Neural progenitor cell (in vitro differentiated cells): ENCODE data around the gene HECTD4. TPM values are rescaled to one million over a fixed set of nuclear protein-coding genes. Genes with fewer than 3 reads are reported as not detected.
A peak's percentile ranks its signal among the peaks of the same experiment; 100 is the strongest.

Experiments used
- DNase-seq: peaks from one replicate; pipeline ENCODE4 v3.0.0-alpha.2; 2016; ENCODE audit warnings: low spot score
- H2AFZ ChIP-seq: fragments of 200-600 bp; sonication (generic); replicated peaks from 2 replicates; pipeline ENCODE4 v1.6.1; 2016; ENCODE audit warnings: antibody characterized with exemption
- H3F3A ChIP-seq: fragments of 200-600 bp; sonication (generic); 2 replicates; pipeline ENCODE4 v1.6.1; 2016; ENCODE audit warnings: antibody characterized with exemption, low read depth
- H3K27ac ChIP-seq: fragments of 200-600 bp; sonication (generic); 2 replicates; pipeline ENCODE4 v1.5.1; 2016; ENCODE audit warnings: mild to moderate bottlenecking
- H3K27me3 ChIP-seq: fragments of 200-600 bp; sonication (generic); 2 replicates; pipeline ENCODE4 v1.6.1; 2016; ENCODE audit warnings: mild to moderate bottlenecking, moderate library complexity
- H3K36me3 ChIP-seq: fragments of 200-600 bp; sonication (generic); 2 replicates; pipeline ENCODE4 v1.5.1; 2016
- H3K4me1 ChIP-seq: fragments of 200-600 bp; sonication (generic); 2 replicates; pipeline ENCODE4 v1.6.1; 2016; ENCODE audit warnings: mixed run types
- H3K4me2 ChIP-seq: fragments of 200-600 bp; sonication (generic); 2 replicates; pipeline ENCODE4 v1.6.1; 2016
- H3K4me3 ChIP-seq: fragments of 200-600 bp; sonication (generic); 2 replicates; pipeline ENCODE4 v1.5.1; 2016
- H3K79me2 ChIP-seq: fragments of 200-600 bp; sonication (generic); 2 replicates; pipeline ENCODE4 v1.6.1; 2016; ENCODE audit warnings: low read depth
- H3K9ac ChIP-seq: fragments of 200-600 bp; sonication (generic); 2 replicates; pipeline ENCODE4 v1.6.1; 2016
- H3K9me3 ChIP-seq: fragments of 200-600 bp; sonication (generic); 2 replicates; pipeline ENCODE4 v1.5.1; 2016; ENCODE audit warnings: low read depth
- H4K20me1 ChIP-seq: fragments of 200-600 bp; sonication (generic); 2 replicates; pipeline ENCODE4 v1.6.1; 2016; ENCODE audit warnings: low read depth
- H3K27ac Mint-ChIP-seq: 3 replicates; pipeline ENCODE4 v1.8.0; 2021; ENCODE audit warnings: mixed read lengths
- H3K27me3 Mint-ChIP-seq: 2 replicates; pipeline ENCODE4 v1.8.0; 2022; ENCODE audit warnings: low read depth, mild to moderate bottlenecking, inconsistent platforms, moderate library complexity, mixed read lengths; ENCODE audit not compliant: insufficient read depth
- H3K36me3 Mint-ChIP-seq: 3 replicates; pipeline ENCODE4 v1.8.0; 2021; ENCODE audit warnings: mixed read lengths
- H3K4me1 Mint-ChIP-seq: 3 replicates; pipeline ENCODE4 v1.8.0; 2021; ENCODE audit warnings: mixed read lengths
- H3K4me3 Mint-ChIP-seq: 3 replicates; pipeline ENCODE4 v1.8.0; 2021; ENCODE audit warnings: mild to moderate bottlenecking, moderate library complexity, mixed read lengths
- H3K9me3 Mint-ChIP-seq: 3 replicates; pipeline ENCODE4 v1.8.0; 2020; ENCODE audit warnings: mixed read lengths
- EZH2 ChIP-seq: fragments of 200-600 bp; sonication (generic); IDR thresholded peaks from 2 replicates; pipeline ENCODE4 v1.6.1; 2017; ENCODE audit warnings: antibody characterized with exemption, mild to moderate bottlenecking, moderate library complexity
- EZH2phosphoT487 ChIP-seq: fragments of 200-600 bp; sonication (generic); IDR thresholded peaks from 2 replicates; pipeline ENCODE4 v1.6.1; 2017; ENCODE audit warnings: antibody characterized with exemption
- total RNA-seq: library from RNA; depleted of rRNA; stranded (reverse); fragments of >200 nt; gene quantifications from 2 replicates; pipeline ENCODE4 v1.2.3, GENCODE V29; 2015; ENCODE audit warnings: low replicate concordance
- TF ChIP-seq, protein P1 (sequence below): fragments of 200-600 bp; sonication (generic); IDR thresholded peaks from 2 replicates; pipeline ENCODE4 v1.5.1; 2017; ENCODE audit warnings: antibody characterized with exemption, mild to moderate bottlenecking

HECTD4 gene
- total RNA-seq, 1 donor from 2014 or later, result 11.0 TPM

DNA sequence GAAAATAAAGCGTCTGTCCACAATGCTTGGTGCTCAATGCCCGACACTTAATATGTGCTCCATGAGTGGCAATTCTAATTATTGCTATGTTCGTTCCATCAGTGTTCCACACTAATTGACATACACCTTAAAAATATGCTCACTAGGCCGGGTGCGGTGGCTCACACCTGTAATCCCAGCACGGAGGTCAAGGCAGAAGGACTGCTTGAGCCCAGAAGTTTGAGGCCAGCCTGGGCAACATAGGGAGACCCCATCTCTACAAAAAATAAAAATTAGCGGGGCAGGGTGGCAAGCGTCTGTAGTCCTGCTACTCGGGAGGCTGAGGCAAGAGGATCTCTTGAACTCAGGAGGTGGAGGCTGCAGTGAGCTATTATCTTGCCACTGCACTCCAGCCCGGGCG, 635 bp upstream of the HECTD4 start:
- Mint-ChIP-seq H3K9me3 (no peaks in the 10 kb centered on the region), H3K4me1 (peaks cover 31% of the 10 kb centered on the region), H3K36me3 (peaks cover 2% of the 10 kb centered on the region), H3K4me3 (peak overlapping the region; percentile 86), H3K27ac (peak overlapping the region; percentile 51), H3K27me3 (no peaks in the 10 kb centered on the region)
- H3K4me2 ChIP-seq, result peak overlapping the region; percentile 75
- DNase-seq, result no peak
- H3K4me3 ChIP-seq, result no peak overlapping the region
- TF ChIP-seq, protein P1, sequence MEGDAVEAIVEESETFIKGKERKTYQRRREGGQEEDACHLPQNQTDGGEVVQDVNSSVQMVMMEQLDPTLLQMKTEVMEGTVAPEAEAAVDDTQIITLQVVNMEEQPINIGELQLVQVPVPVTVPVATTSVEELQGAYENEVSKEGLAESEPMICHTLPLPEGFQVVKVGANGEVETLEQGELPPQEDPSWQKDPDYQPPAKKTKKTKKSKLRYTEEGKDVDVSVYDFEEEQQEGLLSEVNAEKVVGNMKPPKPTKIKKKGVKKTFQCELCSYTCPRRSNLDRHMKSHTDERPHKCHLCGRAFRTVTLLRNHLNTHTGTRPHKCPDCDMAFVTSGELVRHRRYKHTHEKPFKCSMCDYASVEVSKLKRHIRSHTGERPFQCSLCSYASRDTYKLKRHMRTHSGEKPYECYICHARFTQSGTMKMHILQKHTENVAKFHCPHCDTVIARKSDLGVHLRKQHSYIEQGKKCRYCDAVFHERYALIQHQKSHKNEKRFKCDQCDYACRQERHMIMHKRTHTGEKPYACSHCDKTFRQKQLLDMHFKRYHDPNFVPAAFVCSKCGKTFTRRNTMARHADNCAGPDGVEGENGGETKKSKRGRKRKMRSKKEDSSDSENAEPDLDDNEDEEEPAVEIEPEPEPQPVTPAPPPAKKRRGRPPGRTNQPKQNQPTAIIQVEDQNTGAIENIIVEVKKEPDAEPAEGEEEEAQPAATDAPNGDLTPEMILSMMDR, result no peak
- TF ChIP-seq EZH2 (no peak), EZH2phosphoT487 (no peak)
- H3K27me3 ChIP-seq, result no peaks in the 10 kb centered on the region
- H3K79me2 ChIP-seq, result peaks cover 36% of the 10 kb centered on the region
- no peak overlapping the region for H3K9ac ChIP-seq
- H4K20me1 ChIP-seq, result peaks cover 6% of the 10 kb centered on the region
- H3K4me1 ChIP-seq, result no peaks in the 10 kb centered on the region
- peaks cover 26% of the 10 kb centered on the region for H3F3A ChIP-seq
- H3K36me3 ChIP-seq, result no peaks in the 10 kb centered on the region
- no peaks in the 10 kb centered on the region for H3K9me3 ChIP-seq
- no peak overlapping the region for H2AFZ ChIP-seq
- H3K27ac ChIP-seq, result no peak overlapping the region

DNA sequence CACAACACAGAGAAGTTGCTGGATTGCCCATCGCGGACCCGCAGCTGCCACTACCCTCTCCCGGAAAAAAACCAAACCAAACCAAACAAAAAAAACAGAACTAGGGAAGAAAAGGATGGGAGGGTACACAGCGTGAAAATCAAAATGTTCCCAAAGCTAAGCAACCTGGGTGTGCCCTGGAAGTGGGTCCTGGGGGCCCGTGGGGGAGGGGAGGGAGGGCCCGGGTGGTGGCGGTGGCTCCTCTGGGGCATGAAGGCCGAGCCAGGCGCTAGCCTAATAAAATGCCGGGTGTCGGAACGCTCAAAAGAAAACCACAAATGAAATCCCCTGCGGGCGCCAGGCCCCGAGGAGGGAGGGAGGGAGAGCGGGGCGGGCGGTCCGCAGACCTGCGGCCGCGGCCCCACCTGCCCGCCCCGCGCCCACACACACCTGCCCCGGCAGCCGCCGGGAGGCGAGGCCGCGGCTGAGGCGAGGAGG, 787 bp downstream of the HECTD4 start:
- Histone ChIP-seq H4K20me1 (peaks cover 6% of the 10 kb centered on the region), H3K27me3 (no peaks in the 10 kb centered on the region), H3K9me3 (no peaks in the 10 kb centered on the region), H3F3A (peaks cover 26% of the 10 kb centered on the region), H3K4me2 (peak overlapping the region; percentile 93), H3K4me1 (no peaks in the 10 kb centered on the region), H3K79me2 (peaks cover 51% of the 10 kb centered on the region), H3K9ac (peak overlapping the region; percentile 57), H3K4me3 (peak overlapping the region; percentile 82), H2AFZ (peak overlapping the region; percentile 70), H3K27ac (no peak overlapping the region), H3K36me3 (no peaks in the 10 kb centered on the region)
- peak overlapping the region; percentile 100 for H3K4me3 Mint-ChIP-seq
- peak; percentile 62 for DNase-seq
- H3K27me3 Mint-ChIP-seq, result no peaks in the 10 kb centered on the region
- peaks cover 2% of the 10 kb centered on the region for H3K9me3 Mint-ChIP-seq
- H3K27ac Mint-ChIP-seq, result peak overlapping the region; percentile 44
- peaks cover 5% of the 10 kb centered on the region for H3K36me3 Mint-ChIP-seq
- peaks cover 22% of the 10 kb centered on the region for H3K4me1 Mint-ChIP-seq
- no peak for TF ChIP-seq EZH2phosphoT487
- TF ChIP-seq, protein P1, result no peak
- no peak for TF ChIP-seq EZH2

DNA sequence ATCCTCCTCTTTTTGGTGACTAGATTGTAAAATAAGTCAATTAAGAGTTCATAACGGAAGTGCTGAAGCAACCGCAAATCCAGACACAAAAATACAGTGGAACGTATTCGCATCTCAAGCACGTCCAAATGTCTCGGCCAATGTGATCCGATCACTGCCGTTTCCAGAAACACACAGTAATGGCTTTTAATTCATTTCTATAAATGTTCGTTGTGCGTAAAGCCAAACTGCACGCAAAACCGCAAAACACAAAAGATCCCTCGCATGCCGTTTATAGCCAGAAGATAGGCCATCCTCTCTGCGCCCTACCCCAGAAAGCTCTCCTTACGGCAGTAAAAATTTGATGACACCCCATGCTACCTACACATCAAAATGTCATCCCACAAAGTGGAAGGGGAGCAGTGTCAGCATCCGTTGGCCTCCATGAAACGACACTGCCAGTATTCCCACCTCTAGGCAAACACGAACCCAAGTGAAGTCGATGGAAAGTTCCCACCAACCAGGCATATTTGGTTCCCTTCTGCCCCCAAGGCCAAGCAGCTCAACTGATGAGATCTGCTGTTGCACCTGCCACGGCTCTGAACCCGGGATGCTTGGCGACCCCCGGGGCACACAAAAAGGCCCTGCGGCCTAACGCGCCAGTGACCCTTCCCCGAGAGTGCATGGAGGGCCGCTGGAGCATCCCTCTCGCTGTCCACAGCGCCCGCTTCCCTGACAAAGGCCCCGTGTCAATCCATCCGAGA, 1.4 kb downstream of the HECTD4 start:
- peaks cover 26% of the 10 kb centered on the region for H3F3A ChIP-seq
- Mint-ChIP-seq H3K4me1 (peaks cover 20% of the 10 kb centered on the region), H3K27me3 (no peaks in the 10 kb centered on the region), H3K36me3 (peaks cover 6% of the 10 kb centered on the region), H3K9me3 (peaks cover 3% of the 10 kb centered on the region), H3K27ac (peak overlapping the region; percentile 44), H3K4me3 (peak overlapping the region; percentile 100)
- TF ChIP-seq EZH2phosphoT487, result no peak
- TF ChIP-seq EZH2, result no peak
- TF ChIP-seq, protein P1, result no peak
- peak overlapping the region; percentile 82 for H3K4me3 ChIP-seq
- H3K36me3 ChIP-seq, result no peaks in the 10 kb centered on the region
- peak; percentile 54 for DNase-seq
- peak overlapping the region; percentile 57 for H3K9ac ChIP-seq
- no peaks in the 10 kb centered on the region for H3K4me1 ChIP-seq
- peaks cover 6% of the 10 kb centered on the region for H4K20me1 ChIP-seq
- H3K4me2 ChIP-seq, result peak overlapping the region; percentile 93
- H3K27me3 ChIP-seq, result no peaks in the 10 kb centered on the region
- H3K27ac ChIP-seq, result no peak overlapping the region
- H3K79me2 ChIP-seq, result peaks cover 55% of the 10 kb centered on the region
- H2AFZ ChIP-seq, result peak overlapping the region; percentile 70
- H3K9me3 ChIP-seq, result no peaks in the 10 kb centered on the region
